ENCODE measurements around the gene ZBTB45.
"Not testable (repeated sequence)": the region's sequence is repeated elsewhere in the genome, so short reads cannot be mapped to it uniquely, and the experiment has no call there.

Gene ZBTB45

GRCh38 chr19:58475714-58476497 is 43.7 kb downstream of the ZBTB45 start, which contains the start of gene ZNF446:
Gene ZNF446 (plus strand): TSS chr19:58476352. CDS start chr19:58477219, 867 bp downstream.
- H3K4me3 ChIP-seq (ENCODE audit: low read length), result peak within 1 kb of the TSS; percentile 80
- peak; percentile 89 for DNase-seq (ENCODE audit: low read depth)
- no peak for TF ChIP-seq CTCF (conservative IDR thresholded peaks at IDR 0.05; ENCODE audit: low read depth, low read length)

- peak overlapping the region; percentile 80 for H3K4me3 ChIP-seq (ENCODE audit: low read length)
- TF ChIP-seq CTCF (conservative IDR thresholded peaks at IDR 0.05; ENCODE audit: low read depth, low read length), result no peak
- DNase-seq (ENCODE audit: low read depth), result no peak
Observed at GRCh38 chr19:58474997-58475713, 44.5 kb downstream of the ZBTB45 start.

- no peak for DNase-seq (ENCODE audit: low read depth)
- no peak for TF ChIP-seq CTCF (conservative IDR thresholded peaks at IDR 0.05; ENCODE audit: low read depth, low read length)
- no peak overlapping the region for H3K4me3 ChIP-seq (ENCODE audit: low read length)
Observed at GRCh38 chr19:58474291-58474996, 45.2 kb downstream of the ZBTB45 start.

GRCh38 chr19:58473775-58474174 is 45.8 kb downstream of the ZBTB45 start:
- no peak overlapping the region for H3K4me3 ChIP-seq (ENCODE audit: low read length)
- no peak for TF ChIP-seq CTCF (conservative IDR thresholded peaks at IDR 0.05; ENCODE audit: low read depth, low read length)
- DNase-seq (ENCODE audit: low read depth), result no peak

- DNase-seq (ENCODE audit: low read depth), result no peak
- no peak for TF ChIP-seq CTCF (conservative IDR thresholded peaks at IDR 0.05; ENCODE audit: low read depth, low read length)
- H3K4me3 ChIP-seq (ENCODE audit: low read length), result no peak overlapping the region
Observed at GRCh38 chr19:58471736-58472135, 47.9 kb downstream of the ZBTB45 start.

- not testable (repeated sequence) for H3K4me3 ChIP-seq (ENCODE audit: low read length); DNase-seq (ENCODE audit: low read depth)
Observed at GRCh38 chr19:58470837-58471543, 48.6 kb downstream of the ZBTB45 start.

Data from retinal pigment epithelial cell (primary cell).